HepG2 (cell line): Measurements from ENCODE around the gene ORC1. TPM values are rescaled to one million over a fixed set of nuclear protein-coding genes. Genes with fewer than 3 reads are reported as not detected.

Experiments
- ATAC-seq: fragments of 200-7000 bp; cut with Tn5 transposase; 3 replicates; pipeline ENCODE4 v1.9.1; 2020; ENCODE audit warnings: mild to moderate bottlenecking, moderate library complexity
- BruUV-seq: library from RNA; stranded (reverse); fragments of 400-500 nt; replicated peaks from 2 replicates; lab custom pipeline; 2021; lab: Mats Ljungman, UMichigan
- CTCF ChIA-PET: fragments of 300-600 bp; formaldehyde crosslinking; extraction: SDS; loops from one replicate; lab custom pipeline; 2021; ENCODE audit warnings: low total read pairs, inconsistent platforms, low intra/inter-chr PET ratio; lab: Yijun Ruan, JAX
- POLR2A ChIA-PET: fragments of 350-600 bp; sonication (Branson Sonifier 250); formaldehyde crosslinking; loops from one replicate; lab custom pipeline; 2020; ENCODE audit warnings: antibody characterized with exemption, inconsistent platforms; lab: Yijun Ruan, JAX
- DNase-seq: peaks from one replicate; pipeline ENCODE4 v3.0.0-alpha.2; 2015; ENCODE audit warnings: low spot score
- FAIRE-seq: peaks from 3 replicates; lab custom pipeline; 2011; peaks lifted over from hg19 to GRCh38; lab: Jason Lieb, UNC
- H2AFZ ChIP-seq: one replicate; pipeline ENCODE4 v1.6.1; 2011; ENCODE audit warnings: low read length, inconsistent platforms
- H3K27ac ChIP-seq: fragments of 300-600 bp; 3 replicates; pipeline ENCODE4 v1.8.0; 2011; ENCODE audit warnings: mixed run types, mild to moderate bottlenecking, mixed read lengths, low read length, inconsistent platforms; ENCODE audit not compliant: insufficient read depth; ENCODE audit errors: extremely low read length
- H3K27me3 ChIP-seq, 2 experiments: fragments of 200-600 bp in 1 of 2; 2 replicates in 1 of 2; 3 replicates in 1 of 2; pipeline versions ENCODE4 v1.6.0 to v1.8.0; 2011; ENCODE audit warnings: low read length in 2 of 2, mild to moderate bottlenecking in 2 of 2, moderate library complexity in 2 of 2, inconsistent platforms in 1 of 2; ENCODE audit not compliant: insufficient read depth in 2 of 2, control insufficient read depth in 1 of 2
- H3K36me3 ChIP-seq, 2 experiments: fragments of 200-600 bp in 1 of 2; replicated peaks in 1 of 2; 2 replicates in 1 of 2; 3 replicates in 1 of 2; pipeline versions ENCODE4 v1.5.1 to v1.8.0; 2011; ENCODE audit warnings: low read length in 2 of 2, inconsistent platforms in 1 of 2; ENCODE audit not compliant: insufficient read depth in 2 of 2, control insufficient read depth in 1 of 2
- H3K4me1 ChIP-seq: 2 replicates; pipeline ENCODE4 v1.5.1; 2012; ENCODE audit warnings: low read length, inconsistent platforms; ENCODE audit not compliant: insufficient read depth
- H3K4me2 ChIP-seq: 2 replicates; pipeline ENCODE4 v1.6.0; 2011; ENCODE audit warnings: low read depth, low read length, inconsistent platforms
- H3K4me3 ChIP-seq, 3 experiments: fragments of 200-600 bp in 1 of 3; sonication (generic), shearing (Covaris generic) in 1 of 3; replicated peaks in 1 of 3; 2 replicates each; pipeline ENCODE4 v1.5.1; 2011 to 2016; ENCODE audit warnings: low read length in 3 of 3, inconsistent platforms in 2 of 3, low read depth in 2 of 3, mild to moderate bottlenecking in 2 of 3, control low read depth in 1 of 3, mixed read lengths in 1 of 3; ENCODE audit not compliant: insufficient read depth in 1 of 3
- H3K79me2 ChIP-seq: one replicate; pipeline ENCODE4 v1.6.1; 2011; ENCODE audit warnings: low read length, inconsistent platforms; ENCODE audit not compliant: insufficient read depth
- H3K9ac ChIP-seq: 2 replicates; pipeline ENCODE4 v1.6.0; 2011; ENCODE audit warnings: mild to moderate bottlenecking, low read depth, low read length, inconsistent platforms; ENCODE audit not compliant: insufficient read depth
- H3K9me3 ChIP-seq: 2 replicates; pipeline ENCODE4 v1.5.1; 2012; ENCODE audit warnings: mild to moderate bottlenecking, low read length
- H4K20me1 ChIP-seq: 2 replicates; pipeline ENCODE4 v1.6.0; 2011; ENCODE audit warnings: inconsistent platforms, mild to moderate bottlenecking, low read length, moderate library complexity; ENCODE audit not compliant: insufficient read depth
- CBX5 ChIP-seq: sonication (generic); formaldehyde crosslinking; IDR thresholded peaks from 2 replicates; pipeline ENCODE4 v1.4.0; 2020; ENCODE audit warnings: missing genetic modification reagents, borderline replicate concordance
- GATA4 ChIP-seq: sonication (generic); IDR thresholded peaks from 2 replicates; pipeline ENCODE4 v1.6.1; 2016; ENCODE audit warnings: antibody characterized with exemption, low read depth, borderline replicate concordance
- KAT2B ChIP-seq: fragments of 150-350 bp; IDR thresholded peaks from 2 replicates; pipeline ENCODE4 v1.6.1; 2014; ENCODE audit warnings: low read depth, low read length, borderline replicate concordance
- MAFG ChIP-seq: sonication (generic); formaldehyde crosslinking; IDR thresholded peaks from 2 replicates; pipeline ENCODE4 v1.5.1; 2020; ENCODE audit warnings: mild to moderate bottlenecking, missing genetic modification reagents
- POLR2AphosphoS2 ChIP-seq: IDR thresholded peaks from 2 replicates; pipeline ENCODE4 v1.6.1; 2011; ENCODE audit warnings: low read depth, low read length, improper control_type of control experiment
- SMAD3 ChIP-seq: sonication (generic); formaldehyde crosslinking; IDR thresholded peaks from 2 replicates; pipeline ENCODE4 v1.4.0; 2020; ENCODE audit warnings: missing genetic modification reagents
- SRSF1 ChIP-seq: fragments of 200-400 bp; formaldehyde crosslinking; optimal IDR thresholded peaks from 2 replicates; pipeline ENCODE3; 2017; ENCODE audit warnings: mild to moderate bottlenecking, low read depth, low read length, moderate library complexity
- ZBTB7B ChIP-seq: sonication (generic); formaldehyde crosslinking; IDR thresholded peaks from 2 replicates; pipeline ENCODE4 v1.4.0; 2020; ENCODE audit warnings: missing genetic modification reagents
- ZNF383 ChIP-seq: sonication (generic); formaldehyde crosslinking; IDR thresholded peaks from 2 replicates; pipeline ENCODE4 v1.4.0; 2020; ENCODE audit warnings: missing genetic modification reagents, mild to moderate bottlenecking, borderline replicate concordance
- ZNF510 ChIP-seq: sonication (generic); formaldehyde crosslinking; IDR thresholded peaks from 2 replicates; pipeline ENCODE4 v1.4.0; 2020; ENCODE audit warnings: low read depth, mild to moderate bottlenecking, missing genetic modification reagents
- ZNF652 ChIP-seq: IDR thresholded peaks from 2 replicates; pipeline ENCODE4 v1.6.1; 2016; ENCODE audit warnings: low read depth, borderline replicate concordance
- WGBS: methylation state at CpG from one replicate; pipeline ENCODE4 v1.1.6; 2017; ENCODE audit warnings: low lambda C conversion rate; 5-methylcytosine and 5-hydroxymethylcytosine counted together
- in situ Hi-C: cut with HindIII; loops from 2 replicates; pipeline ENCODE4 v1.10.0; 2017; ENCODE audit warnings: low pct_unique_long_range_greater_than_20kb; ENCODE audit not compliant: extremely low pct_ligation_motif_present
- intact Hi-C: fragments of 100-400 bp; cut with micrococcal nuclease; formaldehyde crosslinking; loops from one replicate; pipeline ENCODE4 v1.10.0; 2022; ENCODE audit not compliant: unreplicated experiment
- polyA plus RNA-seq, 8 experiments: library from polyadenylated mRNA; depleted of rRNA in 3 of 8; stranded (reverse) in 7 of 8; unstranded in 1 of 8; fragments of >200 nt; fragmentation: Illumina TruSeq in 4 of 8; extraction: Trizol in 4 of 8; gene quantifications; 2 replicates each; pipeline versions ENCODE4 v1.2.1 to v1.2.3, GENCODE V29; 2011 to 2016; ENCODE audit warnings: low read depth in 4 of 8, missing spikeins in 1 of 8, mixed read lengths in 1 of 8; ENCODE audit not compliant: insufficient read depth in 1 of 8
- total RNA-seq, 5 experiments: library from RNA; depleted of rRNA; stranded (reverse); fragments of >200 nt; fragmentation: Illumina TruSeq; extraction: Trizol; gene quantifications; 2 replicates each; pipeline ENCODE4 v1.2.3, GENCODE V29; 2016; ENCODE audit warnings: low read depth in 1 of 5
- TF ChIP-seq, protein P1 (sequence below): sonication (generic); formaldehyde crosslinking; IDR thresholded peaks from 2 replicates; pipeline ENCODE4 v1.4.0; 2020; ENCODE audit warnings: mild to moderate bottlenecking, missing genetic modification reagents

Gene ORC1
- total and polyA plus RNA-seq, 2 of the 13 experiments (the other 11 are each of a cell fraction or from before 2014, with no cell fraction given), result 7.0 to 23.5 TPM

GRCh38 chr1:52427152-52427551 is 22.9 kb upstream of the ORC1 start:
- BruUV-seq, result no TSS peak
- POLR2A ChIA-PET, result no interaction called here
- no peaks in the 10 kb centered on the region for H3K9me3 ChIP-seq
- ATAC-seq (no peak), FAIRE-seq (no peak), DNase-seq (no peak)
- WGBS, result 100% methylated on average over 1 of the region's 1 CpG
- no peak overlapping the region for H2AFZ ChIP-seq
- TF ChIP-seq ZNF383 (CRISPR knock-in tag), result no peak
- no peak for TF ChIP-seq GATA4
- TF ChIP-seq MAFG, result no peak
- TF ChIP-seq KAT2B, result no peak
- TF ChIP-seq SRSF1, result no peak
- TF ChIP-seq, protein P1, sequence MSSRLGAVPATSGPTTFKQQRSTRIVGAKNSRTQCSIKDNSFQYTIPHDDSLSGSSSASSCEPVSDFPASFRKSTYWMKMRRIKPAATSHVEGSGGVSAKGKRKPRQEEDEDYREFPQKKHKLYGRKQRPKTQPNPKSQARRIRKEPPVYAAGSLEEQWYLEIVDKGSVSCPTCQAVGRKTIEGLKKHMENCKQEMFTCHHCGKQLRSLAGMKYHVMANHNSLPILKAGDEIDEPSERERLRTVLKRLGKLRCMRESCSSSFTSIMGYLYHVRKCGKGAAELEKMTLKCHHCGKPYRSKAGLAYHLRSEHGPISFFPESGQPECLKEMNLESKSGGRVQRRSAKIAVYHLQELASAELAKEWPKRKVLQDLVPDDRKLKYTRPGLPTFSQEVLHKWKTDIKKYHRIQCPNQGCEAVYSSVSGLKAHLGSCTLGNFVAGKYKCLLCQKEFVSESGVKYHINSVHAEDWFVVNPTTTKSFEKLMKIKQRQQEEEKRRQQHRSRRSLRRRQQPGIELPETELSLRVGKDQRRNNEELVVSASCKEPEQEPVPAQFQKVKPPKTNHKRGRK (CRISPR knock-in tag), result no peak
- TF ChIP-seq POLR2AphosphoS2, result no peak
- no peak for TF ChIP-seq ZBTB7B (CRISPR knock-in tag)
- no peak for TF ChIP-seq SMAD3
- TF ChIP-seq ZNF510 (CRISPR knock-in tag), result no peak
- TF ChIP-seq CBX5 (CRISPR knock-in tag), result no peak
- TF ChIP-seq ZNF652 (CRISPR knock-in tag), result no peak
- CTCF ChIA-PET, result no interaction called here
- no peak overlapping the region for H3K4me3 ChIP-seq
- in situ Hi-C loops (no loop called here), intact Hi-C loops (no loop called here)
- H3K36me3 ChIP-seq, result peaks cover 11 to 53% of the 10 kb centered on the region in 2 experiments
- no peaks in the 10 kb centered on the region for H4K20me1 ChIP-seq
- no peak overlapping the region for H3K4me2 ChIP-seq
- H3K27ac ChIP-seq, result no peak overlapping the region
- H3K9ac ChIP-seq, result no peak overlapping the region
- no peaks in the 10 kb centered on the region for H3K4me1 ChIP-seq
- H3K79me2 ChIP-seq, result no peaks in the 10 kb centered on the region
- no peaks in the 10 kb centered on the region for H3K27me3 ChIP-seq
